HCT116 (cell line): ENCODE data around the gene WDR82.

Experiments used
- ELF1 ChIP-seq: IDR thresholded peaks from 2 replicates; pipeline ENCODE4 v1.6.1; 2012; ENCODE audit warnings: low read depth, borderline replicate concordance
- EZH2 ChIP-seq: fragments of 200-600 bp; sonication (generic); IDR thresholded peaks from 2 replicates; pipeline ENCODE4 v1.6.1; 2017; ENCODE audit warnings: antibody characterized with exemption, mixed run types
- EZH2phosphoT487 ChIP-seq: fragments of 200-600 bp; IDR thresholded peaks from 2 replicates; pipeline ENCODE4 v1.6.1; 2018; ENCODE audit warnings: antibody characterized with exemption, borderline replicate concordance
- JUND ChIP-seq: IDR thresholded peaks from 2 replicates; pipeline ENCODE4 v1.6.1; 2012
- POLR2A ChIP-seq: IDR thresholded peaks from 2 replicates; pipeline ENCODE4 v1.7.0; 2011; ENCODE audit warnings: borderline replicate concordance; ENCODE audit not compliant: insufficient read depth, insufficient read length; ENCODE audit errors: extremely low read depth
- POLR2AphosphoS5 ChIP-seq: IDR thresholded peaks from 2 replicates; pipeline ENCODE4 v1.6.1; 2011; ENCODE audit warnings: mild to moderate bottlenecking, low read depth, low read length, moderate library complexity
- SIN3A ChIP-seq: IDR thresholded peaks from 2 replicates; pipeline ENCODE4 v1.6.1; 2012; ENCODE audit warnings: low read depth
- SRF ChIP-seq: IDR thresholded peaks from 2 replicates; pipeline ENCODE4 v1.6.1; 2012; ENCODE audit warnings: low read depth
- YY1 ChIP-seq: IDR thresholded peaks from 2 replicates; pipeline ENCODE4 v1.6.1; 2011; ENCODE audit warnings: low read length, low read depth, moderate library complexity, mild to moderate bottlenecking; ENCODE audit not compliant: insufficient replicate concordance; ENCODE audit errors: extremely low read depth
- ZFX ChIP-seq: fragments of 450-650 bp; IDR thresholded peaks from 2 replicates; pipeline ENCODE4 v1.6.1; 2017
- ZNF274 ChIP-seq: fragments of 200-500 bp; sonication (Bioruptor generic); IDR thresholded peaks from 2 replicates; pipeline ENCODE4 v1.6.1; 2014; ENCODE audit warnings: mild to moderate bottlenecking, low read depth, low read length, inconsistent platforms
- TF ChIP-seq, protein P1 (sequence below), 3 experiments: fragments of 200-600 bp in 1 of 3; sonication (generic) in 1 of 3; IDR thresholded peaks in 2 of 3; conservative IDR thresholded peaks in 1 of 3; 2 replicates each; pipeline ENCODE4 v1.5.1; 2012 to 2017; ENCODE audit warnings: low read depth in 2 of 3, low read length in 2 of 3, antibody characterized with exemption in 1 of 3, borderline replicate concordance in 1 of 3, control low read depth in 1 of 3, mild to moderate bottlenecking in 1 of 3, mixed read lengths in 1 of 3, mixed run types in 1 of 3, moderate library complexity in 1 of 3; ENCODE audit not compliant: insufficient read depth in 1 of 3
- TF ChIP-seq, protein P2 (sequence below): IDR thresholded peaks from 2 replicates; pipeline ENCODE4 v1.6.1; 2012; ENCODE audit warnings: low read depth
- TF ChIP-seq, protein P3 (sequence below): IDR thresholded peaks from 2 replicates; pipeline ENCODE4 v1.6.1; 2012

DNA sequence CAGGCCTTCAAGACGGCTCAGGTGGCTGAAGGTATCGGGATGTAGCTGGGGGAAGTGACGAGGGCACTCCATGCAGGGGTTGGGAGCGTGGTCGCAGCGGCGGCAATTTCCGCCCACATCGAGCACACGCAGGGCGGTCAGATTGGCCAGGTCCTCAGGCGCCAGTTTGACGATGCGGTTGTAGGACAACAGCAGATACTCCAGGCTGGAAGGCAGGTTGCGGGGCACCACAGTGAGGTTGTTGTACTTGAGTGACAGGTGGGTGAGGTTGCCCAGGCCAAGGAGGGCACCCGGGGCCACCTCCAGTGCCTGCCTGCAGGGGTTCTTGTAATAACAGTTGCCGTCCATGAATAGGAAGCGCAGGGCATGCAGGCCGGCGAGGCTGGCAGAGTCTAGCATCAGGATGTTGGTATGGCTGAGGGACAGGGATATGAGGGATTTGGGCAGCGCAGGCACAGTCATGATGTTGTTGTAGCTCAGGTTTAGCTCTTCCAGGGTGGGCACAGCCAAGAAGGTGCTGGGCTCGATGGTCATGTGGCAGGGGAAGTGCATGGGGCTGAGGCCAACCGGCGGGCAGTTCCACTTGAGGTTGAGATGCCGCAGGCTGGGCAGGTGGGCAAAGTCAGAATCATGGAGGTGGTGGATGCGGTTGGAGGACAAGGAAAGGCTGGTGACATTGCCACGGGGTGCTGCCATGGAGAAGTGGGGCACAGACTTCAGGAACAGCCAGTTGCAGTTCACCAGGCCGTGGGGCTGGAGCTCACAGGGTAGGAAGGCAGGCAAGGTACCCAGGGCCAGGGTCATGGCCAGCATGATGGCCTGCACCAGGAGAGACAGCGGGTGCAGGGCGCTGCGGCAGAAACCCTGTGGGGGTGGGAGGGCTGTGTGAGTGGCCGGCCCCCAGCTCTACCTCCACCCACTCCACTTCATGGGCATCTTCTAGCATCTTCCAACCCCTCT, 54.7 kb downstream of the WDR82 start:
- TF ChIP-seq POLR2AphosphoS5: no peak
- TF ChIP-seq JUND: no peak
- TF ChIP-seq EZH2phosphoT487: no peak
- TF ChIP-seq, protein P1, sequence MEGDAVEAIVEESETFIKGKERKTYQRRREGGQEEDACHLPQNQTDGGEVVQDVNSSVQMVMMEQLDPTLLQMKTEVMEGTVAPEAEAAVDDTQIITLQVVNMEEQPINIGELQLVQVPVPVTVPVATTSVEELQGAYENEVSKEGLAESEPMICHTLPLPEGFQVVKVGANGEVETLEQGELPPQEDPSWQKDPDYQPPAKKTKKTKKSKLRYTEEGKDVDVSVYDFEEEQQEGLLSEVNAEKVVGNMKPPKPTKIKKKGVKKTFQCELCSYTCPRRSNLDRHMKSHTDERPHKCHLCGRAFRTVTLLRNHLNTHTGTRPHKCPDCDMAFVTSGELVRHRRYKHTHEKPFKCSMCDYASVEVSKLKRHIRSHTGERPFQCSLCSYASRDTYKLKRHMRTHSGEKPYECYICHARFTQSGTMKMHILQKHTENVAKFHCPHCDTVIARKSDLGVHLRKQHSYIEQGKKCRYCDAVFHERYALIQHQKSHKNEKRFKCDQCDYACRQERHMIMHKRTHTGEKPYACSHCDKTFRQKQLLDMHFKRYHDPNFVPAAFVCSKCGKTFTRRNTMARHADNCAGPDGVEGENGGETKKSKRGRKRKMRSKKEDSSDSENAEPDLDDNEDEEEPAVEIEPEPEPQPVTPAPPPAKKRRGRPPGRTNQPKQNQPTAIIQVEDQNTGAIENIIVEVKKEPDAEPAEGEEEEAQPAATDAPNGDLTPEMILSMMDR (IDR thresholded peaks at IDR 0.05 in 2 of 3, conservative IDR thresholded peaks at IDR 0.05 in 1 of 3; ENCODE audit: borderline replicate concordance in 1 of 3, insufficient read depth in 1 of 3, low read depth in 2 of 3, low read length in 2 of 3): no peak
- TF ChIP-seq EZH2: no peak
- TF ChIP-seq ZNF274: no peak
- no peak for TF ChIP-seq ELF1
- TF ChIP-seq POLR2A: no peak
- TF ChIP-seq SRF: no peak
- TF ChIP-seq, protein P2, sequence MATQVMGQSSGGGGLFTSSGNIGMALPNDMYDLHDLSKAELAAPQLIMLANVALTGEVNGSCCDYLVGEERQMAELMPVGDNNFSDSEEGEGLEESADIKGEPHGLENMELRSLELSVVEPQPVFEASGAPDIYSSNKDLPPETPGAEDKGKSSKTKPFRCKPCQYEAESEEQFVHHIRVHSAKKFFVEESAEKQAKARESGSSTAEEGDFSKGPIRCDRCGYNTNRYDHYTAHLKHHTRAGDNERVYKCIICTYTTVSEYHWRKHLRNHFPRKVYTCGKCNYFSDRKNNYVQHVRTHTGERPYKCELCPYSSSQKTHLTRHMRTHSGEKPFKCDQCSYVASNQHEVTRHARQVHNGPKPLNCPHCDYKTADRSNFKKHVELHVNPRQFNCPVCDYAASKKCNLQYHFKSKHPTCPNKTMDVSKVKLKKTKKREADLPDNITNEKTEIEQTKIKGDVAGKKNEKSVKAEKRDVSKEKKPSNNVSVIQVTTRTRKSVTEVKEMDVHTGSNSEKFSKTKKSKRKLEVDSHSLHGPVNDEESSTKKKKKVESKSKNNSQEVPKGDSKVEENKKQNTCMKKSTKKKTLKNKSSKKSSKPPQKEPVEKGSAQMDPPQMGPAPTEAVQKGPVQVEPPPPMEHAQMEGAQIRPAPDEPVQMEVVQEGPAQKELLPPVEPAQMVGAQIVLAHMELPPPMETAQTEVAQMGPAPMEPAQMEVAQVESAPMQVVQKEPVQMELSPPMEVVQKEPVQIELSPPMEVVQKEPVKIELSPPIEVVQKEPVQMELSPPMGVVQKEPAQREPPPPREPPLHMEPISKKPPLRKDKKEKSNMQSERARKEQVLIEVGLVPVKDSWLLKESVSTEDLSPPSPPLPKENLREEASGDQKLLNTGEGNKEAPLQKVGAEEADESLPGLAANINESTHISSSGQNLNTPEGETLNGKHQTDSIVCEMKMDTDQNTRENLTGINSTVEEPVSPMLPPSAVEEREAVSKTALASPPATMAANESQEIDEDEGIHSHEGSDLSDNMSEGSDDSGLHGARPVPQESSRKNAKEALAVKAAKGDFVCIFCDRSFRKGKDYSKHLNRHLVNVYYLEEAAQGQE: no peak
- no peak for TF ChIP-seq SIN3A
- no peak for TF ChIP-seq YY1
- TF ChIP-seq, protein P3, sequence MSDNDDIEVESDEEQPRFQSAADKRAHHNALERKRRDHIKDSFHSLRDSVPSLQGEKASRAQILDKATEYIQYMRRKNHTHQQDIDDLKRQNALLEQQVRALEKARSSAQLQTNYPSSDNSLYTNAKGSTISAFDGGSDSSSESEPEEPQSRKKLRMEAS: no peak
- no peak for TF ChIP-seq ZFX
